ENCODE measurements around the gene H2AZ1.

Gene H2AZ1

GRCh38 chr4:99917575-99917974 is 32.5 kb downstream of the H2AZ1 start:
- no peak for TF ChIP-seq CTCF (IDR thresholded peaks at IDR 0.05; ENCODE audit: low read depth, low read length)
- no peak for DNase-seq (ENCODE audit: extremely low read depth, low read depth)

GRCh38 chr4:99915449-99915848 is 34.6 kb downstream of the H2AZ1 start:
- no peak for DNase-seq (ENCODE audit: extremely low read depth, low read depth)
- TF ChIP-seq CTCF (IDR thresholded peaks at IDR 0.05; ENCODE audit: low read depth, low read length): no peak

Data from AG09319 (cell line).